Measurements from ENCODE around the gene KCNT2.

The KCNT2 gene

DNA sequence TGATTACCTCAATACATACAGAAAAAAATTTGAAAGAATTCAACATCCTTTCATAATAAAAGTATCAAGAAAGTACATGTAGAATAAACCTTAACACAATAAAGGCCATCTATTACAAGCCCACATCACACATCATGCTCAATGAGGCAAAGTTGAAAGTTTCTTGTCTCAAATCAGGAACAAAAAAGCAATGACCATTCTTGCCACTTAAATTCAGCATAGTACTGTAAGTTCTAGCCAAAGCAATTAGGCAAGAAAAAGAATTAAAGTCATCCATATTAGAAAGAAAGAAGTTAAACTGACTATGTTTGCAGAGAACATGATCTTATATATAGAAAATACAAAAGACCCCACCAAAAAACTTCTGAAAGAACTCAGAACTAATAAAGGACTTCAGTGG is 44.5 kb downstream of the KCNT2 start:
- no peak overlapping the region for H2AK5ac ChIP-seq (ENCODE audit: low read length, severe bottlenecking)
- peaks cover 16% of the 10 kb centered on the region for H3K9me3 ChIP-seq (ENCODE audit: control insufficient read depth, low read length)
- no peaks in the 10 kb centered on the region for H3K4me1 ChIP-seq (ENCODE audit: control insufficient read depth, insufficient read depth, low read depth, low read length)
- no peak overlapping the region for H3K14ac ChIP-seq (ENCODE audit: low read length in 2 of 2)
- H3K27ac ChIP-seq (ENCODE audit: low read length, poor library complexity, severe bottlenecking): no peak overlapping the region
- H2AFZ ChIP-seq (ENCODE audit: low read depth, low read length): no peak overlapping the region
- no peak overlapping the region for H4K8ac ChIP-seq (ENCODE audit: low read length)
- peaks cover 7% of the 10 kb centered on the region for H3K79me1 ChIP-seq (replicated peaks; ENCODE audit: low read length, poor library complexity, severe bottlenecking)
- H3K4me2 ChIP-seq (ENCODE audit: low read length, poor library complexity, severe bottlenecking): no peak overlapping the region
- no peak overlapping the region for H2BK120ac ChIP-seq (ENCODE audit: low read depth, low read length)
- H3K18ac ChIP-seq (ENCODE audit: low read depth in 1 of 2, low read length in 2 of 2): no peak overlapping the region
- no peaks in the 10 kb centered on the region for H3K27me3 ChIP-seq (ENCODE audit: control insufficient read depth in 1 of 2, insufficient read depth in 1 of 2, low read length in 2 of 2)
- H3K9ac ChIP-seq (ENCODE audit: low read length): no peak overlapping the region
- no peak overlapping the region for H3K4me3 ChIP-seq (ENCODE audit: insufficient read depth in 1 of 2, low read depth in 1 of 2, low read length in 2 of 2)
- H2BK5ac ChIP-seq (ENCODE audit: low read depth, low read length, poor library complexity, severe bottlenecking): no peak overlapping the region
- no peak for DNase-seq
- no peak overlapping the region for H4K91ac ChIP-seq (ENCODE audit: low read length)
- no peak overlapping the region for H2BK15ac ChIP-seq (ENCODE audit: low read depth, poor library complexity, severe bottlenecking)
- no peaks in the 10 kb centered on the region for H3K36me3 ChIP-seq (ENCODE audit: control insufficient read depth in 1 of 2, insufficient read depth in 2 of 2, low read depth in 1 of 2, low read length in 2 of 2)
- H3K4ac ChIP-seq (ENCODE audit: low read depth in 1 of 2, low read length in 2 of 2): no peak overlapping the region
- H3K23ac ChIP-seq (ENCODE audit: low read length in 2 of 2): no peak overlapping the region
- H2BK12ac ChIP-seq (ENCODE audit: low read length in 2 of 2): no peak overlapping the region

DNA sequence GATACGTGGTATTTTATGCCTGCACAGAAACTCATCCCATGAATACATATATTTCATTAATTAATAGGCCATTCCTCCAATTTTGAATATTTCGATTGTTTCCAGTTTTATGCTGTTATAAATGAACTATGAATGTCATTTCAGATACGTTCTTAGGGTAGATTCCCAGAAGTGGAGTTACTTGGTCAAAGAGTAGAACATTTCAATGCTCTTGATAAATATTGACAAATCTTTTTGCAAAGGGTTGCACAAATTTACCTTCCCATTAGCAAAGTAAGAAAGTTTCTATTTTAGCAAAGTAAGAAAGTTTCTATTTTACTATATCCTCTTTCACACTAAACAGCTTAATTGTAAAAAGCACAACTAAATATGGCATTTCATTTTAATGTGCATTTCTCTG is 48.9 kb downstream of the KCNT2 start:
- Histone ChIP-seq H3K9ac (ENCODE audit: low read length) (no peak overlapping the region), H2BK12ac (ENCODE audit: low read length in 2 of 2) (no peak overlapping the region), H2AK5ac (ENCODE audit: low read length, severe bottlenecking) (no peak overlapping the region), H3K4me1 (ENCODE audit: control insufficient read depth, insufficient read depth, low read depth, low read length) (no peaks in the 10 kb centered on the region), H3K4ac (ENCODE audit: low read depth in 1 of 2, low read length in 2 of 2) (no peak overlapping the region), H3K14ac (ENCODE audit: low read length in 2 of 2) (no peak overlapping the region), H2BK120ac (ENCODE audit: low read depth, low read length) (no peak overlapping the region), H4K91ac (ENCODE audit: low read length) (no peak overlapping the region), H3K79me1 (replicated peaks; ENCODE audit: low read length, poor library complexity, severe bottlenecking) (peaks cover 4% of the 10 kb centered on the region), H3K36me3 (ENCODE audit: control insufficient read depth in 1 of 2, insufficient read depth in 2 of 2, low read depth in 1 of 2, low read length in 2 of 2) (no peaks in the 10 kb centered on the region), H3K4me2 (ENCODE audit: low read length, poor library complexity, severe bottlenecking) (no peak overlapping the region), H3K27ac (ENCODE audit: low read length, poor library complexity, severe bottlenecking) (no peak overlapping the region), H3K4me3 (ENCODE audit: insufficient read depth in 1 of 2, low read depth in 1 of 2, low read length in 2 of 2) (no peak overlapping the region), H4K8ac (ENCODE audit: low read length) (no peak overlapping the region), H3K23ac (ENCODE audit: low read length in 2 of 2) (no peak overlapping the region), H3K27me3 (ENCODE audit: control insufficient read depth in 1 of 2, insufficient read depth in 1 of 2, low read length in 2 of 2) (no peaks in the 10 kb centered on the region), H2BK15ac (ENCODE audit: low read depth, poor library complexity, severe bottlenecking) (no peak overlapping the region), H2AFZ (ENCODE audit: low read depth, low read length) (no peak overlapping the region), H3K9me3 (ENCODE audit: control insufficient read depth, low read length) (peaks cover 9% of the 10 kb centered on the region), H2BK5ac (ENCODE audit: low read depth, low read length, poor library complexity, severe bottlenecking) (no peak overlapping the region), H3K18ac (ENCODE audit: low read depth in 1 of 2, low read length in 2 of 2) (no peak overlapping the region)
- DNase-seq: no peak
- WGBS: 100% methylated on average over 1 of the region's 3 CpGs

DNA sequence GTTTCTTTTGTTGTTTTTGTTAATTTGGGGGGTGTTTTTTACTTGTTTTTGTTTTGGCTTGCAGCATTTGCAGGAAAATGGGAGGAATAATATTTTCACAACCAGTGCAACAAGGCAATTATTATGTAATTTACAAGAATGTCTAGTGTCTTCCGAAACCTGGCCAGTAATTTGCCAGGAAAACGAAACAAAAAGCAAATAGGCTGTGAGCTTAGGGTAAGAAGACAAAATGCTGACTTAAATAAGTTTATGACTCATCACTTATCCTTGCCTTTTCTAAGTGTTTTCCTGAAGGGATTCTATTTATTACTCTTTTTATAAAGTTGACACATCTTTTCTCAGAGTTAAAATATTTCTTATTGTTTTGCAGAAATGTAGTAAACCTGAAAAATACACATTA is 49.8 kb downstream of the KCNT2 start:
- no peaks in the 10 kb centered on the region for H3K4me1 ChIP-seq (ENCODE audit: control insufficient read depth, insufficient read depth, low read depth, low read length)
- DNase-seq: peak; percentile 90
- no peak overlapping the region for H3K4me2 ChIP-seq (ENCODE audit: low read length, poor library complexity, severe bottlenecking)
- peak overlapping the region; percentile 88 for H3K9ac ChIP-seq (ENCODE audit: low read length)
- 0% methylated on average over 2 of the region's 2 CpGs for WGBS
- H2BK15ac ChIP-seq (ENCODE audit: low read depth, poor library complexity, severe bottlenecking): no peak overlapping the region
- H3K4me3 ChIP-seq (ENCODE audit: insufficient read depth in 1 of 2, low read depth in 1 of 2, low read length in 2 of 2): peak overlapping the region in 1 of 2 experiments; percentile 76
- no peak overlapping the region for H4K8ac ChIP-seq (ENCODE audit: low read length)
- H2BK5ac ChIP-seq (ENCODE audit: low read depth, low read length, poor library complexity, severe bottlenecking): no peak overlapping the region
- no peak overlapping the region for H2BK12ac ChIP-seq (ENCODE audit: low read length in 2 of 2)
- H3K79me1 ChIP-seq (replicated peaks; ENCODE audit: low read length, poor library complexity, severe bottlenecking): peaks cover 4% of the 10 kb centered on the region
- H3K27me3 ChIP-seq (ENCODE audit: control insufficient read depth in 1 of 2, insufficient read depth in 1 of 2, low read length in 2 of 2): no peaks in the 10 kb centered on the region
- H3K4ac ChIP-seq (ENCODE audit: low read depth in 1 of 2, low read length in 2 of 2): no peak overlapping the region
- H2BK120ac ChIP-seq (ENCODE audit: low read depth, low read length): no peak overlapping the region
- H3K27ac ChIP-seq (ENCODE audit: low read length, poor library complexity, severe bottlenecking): no peak overlapping the region
- no peak overlapping the region for H4K91ac ChIP-seq (ENCODE audit: low read length)
- H3K14ac ChIP-seq (ENCODE audit: low read length in 2 of 2): no peak overlapping the region
- H3K18ac ChIP-seq (ENCODE audit: low read depth in 1 of 2, low read length in 2 of 2): no peak overlapping the region
- no peak overlapping the region for H2AK5ac ChIP-seq (ENCODE audit: low read length, severe bottlenecking)
- H3K23ac ChIP-seq (ENCODE audit: low read length in 2 of 2): no peak overlapping the region
- H3K36me3 ChIP-seq (ENCODE audit: control insufficient read depth in 1 of 2, insufficient read depth in 2 of 2, low read depth in 1 of 2, low read length in 2 of 2): no peaks in the 10 kb centered on the region
- H2AFZ ChIP-seq (ENCODE audit: low read depth, low read length): no peak overlapping the region
- peaks cover 10% of the 10 kb centered on the region for H3K9me3 ChIP-seq (ENCODE audit: control insufficient read depth, low read length)

DNA sequence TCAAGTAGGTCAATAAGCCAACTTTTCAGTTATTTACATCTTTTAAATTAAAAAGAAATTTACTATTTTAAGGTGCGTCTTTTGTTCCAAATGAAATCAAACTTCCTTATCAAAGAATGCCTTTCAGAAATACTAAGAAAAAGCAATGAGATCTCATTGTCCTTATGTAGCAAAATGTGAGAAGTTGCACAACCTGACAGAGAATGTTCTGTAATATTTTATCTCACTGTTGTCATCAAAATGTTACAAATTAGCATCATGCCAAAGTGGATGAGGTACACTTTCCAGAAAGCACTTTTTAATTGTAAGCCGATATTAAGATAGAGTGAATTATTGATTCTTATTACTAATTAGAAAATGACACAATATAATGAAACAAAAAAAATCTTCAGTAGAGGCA is 50.4 kb downstream of the KCNT2 start:
- Histone ChIP-seq H4K91ac (ENCODE audit: low read length) (no peak overlapping the region), H3K4me2 (ENCODE audit: low read length, poor library complexity, severe bottlenecking) (no peak overlapping the region), H2BK5ac (ENCODE audit: low read depth, low read length, poor library complexity, severe bottlenecking) (no peak overlapping the region), H3K4me3 (ENCODE audit: insufficient read depth in 1 of 2, low read depth in 1 of 2, low read length in 2 of 2) (peak overlapping the region in 1 of 2 experiments; percentile 76), H2AK5ac (ENCODE audit: low read length, severe bottlenecking) (no peak overlapping the region), H3K9me3 (ENCODE audit: control insufficient read depth, low read length) (peaks cover 12% of the 10 kb centered on the region), H2BK12ac (ENCODE audit: low read length in 2 of 2) (no peak overlapping the region), H3K9ac (ENCODE audit: low read length) (peak overlapping the region; percentile 88), H2BK120ac (ENCODE audit: low read depth, low read length) (no peak overlapping the region), H3K23ac (ENCODE audit: low read length in 2 of 2) (no peak overlapping the region), H3K36me3 (ENCODE audit: control insufficient read depth in 1 of 2, insufficient read depth in 2 of 2, low read depth in 1 of 2, low read length in 2 of 2) (no peaks in the 10 kb centered on the region), H3K4me1 (ENCODE audit: control insufficient read depth, insufficient read depth, low read depth, low read length) (no peaks in the 10 kb centered on the region), H3K27me3 (ENCODE audit: control insufficient read depth in 1 of 2, insufficient read depth in 1 of 2, low read length in 2 of 2) (no peaks in the 10 kb centered on the region), H3K14ac (ENCODE audit: low read length in 2 of 2) (no peak overlapping the region), H4K8ac (ENCODE audit: low read length) (no peak overlapping the region), H2AFZ (ENCODE audit: low read depth, low read length) (no peak overlapping the region), H3K27ac (ENCODE audit: low read length, poor library complexity, severe bottlenecking) (no peak overlapping the region), H3K18ac (ENCODE audit: low read depth in 1 of 2, low read length in 2 of 2) (no peak overlapping the region), H3K79me1 (replicated peaks; ENCODE audit: low read length, poor library complexity, severe bottlenecking) (peaks cover 4% of the 10 kb centered on the region), H3K4ac (ENCODE audit: low read depth in 1 of 2, low read length in 2 of 2) (no peak overlapping the region), H2BK15ac (ENCODE audit: low read depth, poor library complexity, severe bottlenecking) (no peak overlapping the region)
- DNase-seq: no peak
- WGBS: no CpG with 5 or more reads among the region's 2 CpGs

Measured in mesenchymal stem cell (in vitro differentiated cells and primary cell).